Epithelial cell of proximal tubule (primary cell): ENCODE measurements around the gene GLB1L. TPM values are rescaled to one million over a fixed set of nuclear protein-coding genes. Genes with fewer than 3 reads are reported as not detected.

ENCODE experiments used
- DNase-seq: peaks from one replicate; pipeline ENCODE4 v3.0.0-alpha.2; 2011; ENCODE audit warnings: low read depth
- H3K4me3 ChIP-seq: 2 replicates; pipeline ENCODE4 v1.5.1; 2011; ENCODE audit warnings: low read depth, mild to moderate bottlenecking, low read length
- total RNA-seq: library from RNA; depleted of rRNA; stranded (reverse); fragments of >200 nt; gene quantifications from 2 replicates; pipeline ENCODE4 v1.2.3, GENCODE V29; 2015
- TF ChIP-seq, protein P1 (sequence below): conservative IDR thresholded peaks from 2 replicates; pipeline ENCODE4 v1.5.1; 2012; ENCODE audit warnings: low read depth, mild to moderate bottlenecking, low read length

GLB1L gene
- 10.4 and 11.0 TPM in 2 replicates for total RNA-seq

DNA sequence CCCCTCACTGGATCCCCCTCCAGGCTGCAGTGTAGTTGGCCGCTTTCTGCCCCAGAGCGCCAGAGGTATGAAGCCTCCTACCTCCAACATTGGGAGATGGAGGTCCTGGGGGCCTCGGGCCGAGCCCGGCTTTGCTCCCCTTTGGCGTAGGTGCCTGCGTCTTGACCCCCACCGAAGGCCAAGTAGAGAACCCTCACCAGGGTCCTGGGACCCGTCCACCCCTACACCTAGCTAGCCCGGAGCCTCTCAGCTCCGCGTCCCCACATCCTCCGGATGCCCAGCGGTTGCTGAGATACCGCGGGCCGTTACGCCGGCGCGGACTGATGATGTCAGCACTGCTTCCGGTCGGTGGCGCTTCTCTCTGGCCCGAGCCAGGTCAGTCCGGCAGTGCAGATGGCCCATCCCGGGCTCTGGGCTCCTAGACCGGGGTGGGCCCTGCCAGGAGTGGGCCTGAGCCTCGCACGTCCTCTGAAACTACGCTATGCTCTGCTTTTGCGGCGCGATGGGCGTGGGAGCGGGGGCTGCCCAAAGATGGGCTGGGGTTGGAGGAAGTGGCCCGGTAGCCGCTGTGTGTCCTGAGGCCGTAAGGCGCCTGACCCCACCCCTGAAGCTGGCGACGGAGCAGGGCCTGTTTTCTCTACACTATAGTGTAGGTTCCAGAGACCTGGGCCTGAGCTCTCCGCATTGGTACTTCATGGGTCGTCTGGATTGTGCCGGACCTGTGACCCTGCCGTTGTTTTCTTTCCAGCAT is at the start of gene GLB1L, which contains the start of gene STK16:
TSS of gene GLB1L (minus strand) at position 297 of the 751 bp plus-strand sequence. CDS start 1,871 bp downstream, outside the sequence.
TSS of gene STK16 (plus strand) at position 332 of the 751 bp plus-strand sequence. CDS start 521 bp downstream, outside the sequence.
- DNase-seq: no peak
- TF ChIP-seq, protein P1, sequence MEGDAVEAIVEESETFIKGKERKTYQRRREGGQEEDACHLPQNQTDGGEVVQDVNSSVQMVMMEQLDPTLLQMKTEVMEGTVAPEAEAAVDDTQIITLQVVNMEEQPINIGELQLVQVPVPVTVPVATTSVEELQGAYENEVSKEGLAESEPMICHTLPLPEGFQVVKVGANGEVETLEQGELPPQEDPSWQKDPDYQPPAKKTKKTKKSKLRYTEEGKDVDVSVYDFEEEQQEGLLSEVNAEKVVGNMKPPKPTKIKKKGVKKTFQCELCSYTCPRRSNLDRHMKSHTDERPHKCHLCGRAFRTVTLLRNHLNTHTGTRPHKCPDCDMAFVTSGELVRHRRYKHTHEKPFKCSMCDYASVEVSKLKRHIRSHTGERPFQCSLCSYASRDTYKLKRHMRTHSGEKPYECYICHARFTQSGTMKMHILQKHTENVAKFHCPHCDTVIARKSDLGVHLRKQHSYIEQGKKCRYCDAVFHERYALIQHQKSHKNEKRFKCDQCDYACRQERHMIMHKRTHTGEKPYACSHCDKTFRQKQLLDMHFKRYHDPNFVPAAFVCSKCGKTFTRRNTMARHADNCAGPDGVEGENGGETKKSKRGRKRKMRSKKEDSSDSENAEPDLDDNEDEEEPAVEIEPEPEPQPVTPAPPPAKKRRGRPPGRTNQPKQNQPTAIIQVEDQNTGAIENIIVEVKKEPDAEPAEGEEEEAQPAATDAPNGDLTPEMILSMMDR: no peak
- H3K4me3 ChIP-seq: peak within 1 kb of the TSS; percentile 96

DNA sequence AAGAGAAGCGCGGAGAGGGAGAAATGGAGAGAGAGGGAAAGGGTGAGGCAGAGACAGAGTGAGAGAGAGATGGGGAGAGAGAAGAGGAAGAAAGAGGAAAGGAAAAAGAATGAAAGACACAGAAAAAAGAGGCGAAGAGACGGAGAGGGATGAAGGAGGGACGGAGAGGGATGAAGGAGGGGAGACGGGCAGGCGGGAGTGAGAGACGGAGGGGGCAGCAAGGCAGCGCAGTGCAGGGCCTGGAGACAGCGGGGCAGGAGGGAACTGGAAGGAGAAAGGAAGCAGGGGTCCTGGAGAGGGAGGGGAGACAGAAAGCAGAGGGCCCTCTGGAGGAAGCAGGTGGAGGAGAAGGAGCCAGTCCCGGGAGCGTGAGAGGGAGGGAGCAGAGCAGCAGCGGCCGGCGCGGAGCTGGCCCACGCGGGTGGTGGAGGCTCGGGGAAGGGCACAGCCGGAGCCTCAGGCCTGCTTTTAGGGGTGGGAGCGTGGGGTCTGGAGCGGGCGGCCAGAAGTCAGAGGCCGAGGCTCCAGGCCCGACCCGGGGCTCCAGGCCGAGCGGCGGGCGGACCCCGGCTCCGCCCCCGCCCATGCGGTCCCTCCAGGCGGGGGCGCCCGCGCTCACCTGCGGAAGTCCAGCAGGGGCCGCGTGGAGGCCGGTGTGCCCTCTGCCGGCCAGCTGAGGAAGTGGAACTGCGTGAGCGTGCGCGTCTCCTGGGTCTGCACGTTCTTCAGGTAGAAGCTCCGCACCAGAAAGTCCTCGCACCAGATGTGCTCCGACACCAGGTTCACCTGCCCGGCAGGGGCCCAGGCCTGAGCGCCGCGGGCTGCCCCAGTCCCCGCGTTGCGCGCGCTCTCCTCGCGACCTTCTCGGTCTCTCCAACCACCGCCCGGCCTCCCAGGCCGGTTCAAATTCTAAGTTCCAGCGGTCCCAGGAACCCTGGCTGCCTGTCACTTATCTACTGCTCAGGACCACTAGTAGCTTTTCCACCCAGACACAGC is 49.4 kb upstream of the GLB1L start:
- DNase-seq: no peak
- peak overlapping the region; percentile 63 for H3K4me3 ChIP-seq
- TF ChIP-seq, protein P1: peak; percentile 88

DNA sequence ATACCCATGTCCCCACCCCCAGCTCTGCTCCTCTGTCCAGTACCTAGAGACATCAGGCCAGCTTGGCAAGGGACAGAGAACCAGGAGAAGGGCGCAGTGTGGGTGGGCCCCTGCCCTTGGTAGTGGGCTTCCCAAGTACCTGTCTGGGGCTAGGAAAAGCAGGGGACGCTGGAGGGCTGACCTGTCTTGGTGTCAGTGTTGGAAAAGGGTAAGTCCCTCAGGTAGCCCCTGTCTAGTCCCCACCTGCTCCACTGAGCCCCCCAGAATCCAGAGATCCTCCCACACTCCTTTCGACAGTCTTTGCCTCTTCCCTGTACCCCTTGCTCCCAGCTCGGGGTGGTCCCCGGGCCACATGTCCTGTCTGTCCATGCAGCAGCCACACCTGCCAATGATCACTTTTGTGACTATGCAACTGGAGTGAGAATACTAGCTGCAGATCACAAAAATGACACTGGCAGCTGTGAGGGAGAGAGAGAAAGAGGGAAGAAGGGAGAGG is 48.5 kb upstream of the GLB1L start:
- DNase-seq: no peak
- TF ChIP-seq, protein P1: no peak
- no peak overlapping the region for H3K4me3 ChIP-seq

DNA sequence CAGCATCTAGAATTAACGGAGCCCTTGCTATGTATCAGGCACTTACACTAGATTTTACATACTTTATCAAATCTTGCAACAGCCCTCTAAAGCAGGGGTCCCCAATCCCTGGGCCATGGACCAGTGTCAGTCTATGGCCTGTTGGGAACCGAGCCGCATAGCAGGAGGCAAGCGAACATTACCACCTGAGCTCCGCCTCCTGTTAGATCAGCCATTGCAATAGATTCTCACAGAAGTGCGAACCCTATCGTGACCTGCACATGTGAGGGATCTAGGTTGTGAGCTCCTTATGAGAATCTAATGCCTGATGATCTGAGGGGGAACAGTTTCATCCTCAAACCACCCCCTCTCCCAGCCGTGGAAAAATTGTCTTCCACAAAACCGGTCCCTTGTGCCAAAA is 47.4 kb upstream of the GLB1L start:
- no peak for DNase-seq
- H3K4me3 ChIP-seq: no peak overlapping the region
- TF ChIP-seq, protein P1: no peak

DNA sequence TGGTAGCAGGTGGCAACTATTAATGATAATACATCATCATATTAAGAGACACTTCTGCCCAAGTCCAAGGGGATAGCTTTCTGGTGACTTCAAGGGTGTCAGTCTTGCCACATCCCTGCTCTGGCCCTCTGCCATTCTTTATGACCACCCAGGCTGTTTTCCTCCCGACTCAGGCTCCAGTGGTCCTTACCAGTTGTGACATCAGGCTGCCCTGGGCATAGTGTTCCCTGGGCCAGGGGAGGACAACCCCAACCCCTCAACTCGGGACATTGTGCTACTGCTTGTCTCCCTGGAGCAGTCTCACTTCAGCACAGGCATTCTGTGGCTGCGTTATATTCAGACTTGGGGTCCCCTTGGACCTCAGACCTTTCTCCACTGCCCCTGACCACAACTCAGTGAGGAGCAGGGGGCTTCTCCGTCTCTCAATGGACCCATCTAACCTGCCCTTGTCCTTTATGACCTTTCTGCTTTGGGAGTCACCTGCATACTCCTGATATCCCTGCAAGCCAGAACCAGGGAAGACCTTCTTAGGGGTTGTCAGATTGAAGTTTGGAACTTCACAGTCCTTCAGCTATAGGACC is 46.8 kb upstream of the GLB1L start:
- TF ChIP-seq, protein P1: no peak
- DNase-seq: no peak
- no peak overlapping the region for H3K4me3 ChIP-seq

DNA sequence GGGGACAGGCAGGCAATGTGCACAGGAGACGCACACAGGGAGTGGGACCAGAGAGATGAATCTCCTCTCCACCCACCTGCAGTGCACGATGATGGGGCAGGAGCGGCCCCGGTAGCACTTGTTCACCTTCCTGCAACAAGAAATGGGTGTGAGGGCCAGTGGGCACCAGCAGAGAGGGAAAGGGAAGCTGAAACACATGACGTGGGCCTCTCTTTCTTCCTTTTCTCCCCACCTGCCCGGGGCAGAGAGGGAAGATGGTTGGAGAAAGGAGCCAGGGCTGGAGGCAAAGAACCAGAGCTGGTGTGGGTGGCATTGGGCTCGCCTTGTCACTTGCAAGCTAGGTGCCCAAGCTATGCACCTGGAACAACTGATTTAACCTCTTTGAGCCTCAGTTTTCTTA is 46.1 kb upstream of the GLB1L start:
- TF ChIP-seq, protein P1: no peak
- no peak overlapping the region for H3K4me3 ChIP-seq
- no peak for DNase-seq
